Measurements from ENCODE around the gene MEOX2.

DNA sequence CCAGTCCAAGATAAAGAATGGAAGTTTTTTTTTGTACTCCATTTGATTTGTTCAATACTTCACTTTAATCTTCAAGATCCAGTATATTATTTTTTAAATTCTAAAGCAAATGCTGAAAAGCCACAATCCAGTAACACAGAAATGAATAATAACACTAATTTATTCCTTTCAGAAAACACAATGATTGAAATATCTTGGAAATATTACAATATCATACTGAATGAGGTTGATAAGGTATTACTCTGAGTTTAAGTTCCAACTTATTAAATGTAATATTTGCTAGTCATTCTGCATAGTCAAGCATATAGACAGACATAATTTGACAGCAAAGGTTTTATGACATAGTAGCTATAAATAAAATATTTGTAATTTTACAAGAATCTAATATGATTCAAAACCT is 4.4 kb downstream of the MEOX2 start:
- TF ChIP-seq, protein P1, sequence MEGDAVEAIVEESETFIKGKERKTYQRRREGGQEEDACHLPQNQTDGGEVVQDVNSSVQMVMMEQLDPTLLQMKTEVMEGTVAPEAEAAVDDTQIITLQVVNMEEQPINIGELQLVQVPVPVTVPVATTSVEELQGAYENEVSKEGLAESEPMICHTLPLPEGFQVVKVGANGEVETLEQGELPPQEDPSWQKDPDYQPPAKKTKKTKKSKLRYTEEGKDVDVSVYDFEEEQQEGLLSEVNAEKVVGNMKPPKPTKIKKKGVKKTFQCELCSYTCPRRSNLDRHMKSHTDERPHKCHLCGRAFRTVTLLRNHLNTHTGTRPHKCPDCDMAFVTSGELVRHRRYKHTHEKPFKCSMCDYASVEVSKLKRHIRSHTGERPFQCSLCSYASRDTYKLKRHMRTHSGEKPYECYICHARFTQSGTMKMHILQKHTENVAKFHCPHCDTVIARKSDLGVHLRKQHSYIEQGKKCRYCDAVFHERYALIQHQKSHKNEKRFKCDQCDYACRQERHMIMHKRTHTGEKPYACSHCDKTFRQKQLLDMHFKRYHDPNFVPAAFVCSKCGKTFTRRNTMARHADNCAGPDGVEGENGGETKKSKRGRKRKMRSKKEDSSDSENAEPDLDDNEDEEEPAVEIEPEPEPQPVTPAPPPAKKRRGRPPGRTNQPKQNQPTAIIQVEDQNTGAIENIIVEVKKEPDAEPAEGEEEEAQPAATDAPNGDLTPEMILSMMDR (IDR thresholded peaks at IDR 0.05 in 2 of 3, conservative IDR thresholded peaks at IDR 0.05 in 1 of 3; ENCODE audit: control insufficient read depth in 2 of 3, extremely low read depth in 1 of 3, insufficient read depth in 1 of 3, low read depth in 3 of 3, low read length in 3 of 3) = no peak
- TF ChIP-seq MXI1 (IDR thresholded peaks at IDR 0.05; ENCODE audit: low read depth, low read length) (no peak), TARDBP (IDR thresholded peaks at IDR 0.05; ENCODE audit: borderline replicate concordance) (no peak), USF2 (IDR thresholded peaks at IDR 0.05; ENCODE audit: borderline replicate concordance, low read depth, low read length) (no peak), ESRRA (IDR thresholded peaks at IDR 0.05; ENCODE audit: low read length) (no peak), MYC (IDR thresholded peaks at IDR 0.05; ENCODE audit: insufficient read depth, insufficient read length, insufficient replicate concordance, low read length, severe bottlenecking) (no peak), GABPA (IDR thresholded peaks at IDR 0.05; ENCODE audit: low read depth) (no peak)
- TF ChIP-seq, protein P2, sequence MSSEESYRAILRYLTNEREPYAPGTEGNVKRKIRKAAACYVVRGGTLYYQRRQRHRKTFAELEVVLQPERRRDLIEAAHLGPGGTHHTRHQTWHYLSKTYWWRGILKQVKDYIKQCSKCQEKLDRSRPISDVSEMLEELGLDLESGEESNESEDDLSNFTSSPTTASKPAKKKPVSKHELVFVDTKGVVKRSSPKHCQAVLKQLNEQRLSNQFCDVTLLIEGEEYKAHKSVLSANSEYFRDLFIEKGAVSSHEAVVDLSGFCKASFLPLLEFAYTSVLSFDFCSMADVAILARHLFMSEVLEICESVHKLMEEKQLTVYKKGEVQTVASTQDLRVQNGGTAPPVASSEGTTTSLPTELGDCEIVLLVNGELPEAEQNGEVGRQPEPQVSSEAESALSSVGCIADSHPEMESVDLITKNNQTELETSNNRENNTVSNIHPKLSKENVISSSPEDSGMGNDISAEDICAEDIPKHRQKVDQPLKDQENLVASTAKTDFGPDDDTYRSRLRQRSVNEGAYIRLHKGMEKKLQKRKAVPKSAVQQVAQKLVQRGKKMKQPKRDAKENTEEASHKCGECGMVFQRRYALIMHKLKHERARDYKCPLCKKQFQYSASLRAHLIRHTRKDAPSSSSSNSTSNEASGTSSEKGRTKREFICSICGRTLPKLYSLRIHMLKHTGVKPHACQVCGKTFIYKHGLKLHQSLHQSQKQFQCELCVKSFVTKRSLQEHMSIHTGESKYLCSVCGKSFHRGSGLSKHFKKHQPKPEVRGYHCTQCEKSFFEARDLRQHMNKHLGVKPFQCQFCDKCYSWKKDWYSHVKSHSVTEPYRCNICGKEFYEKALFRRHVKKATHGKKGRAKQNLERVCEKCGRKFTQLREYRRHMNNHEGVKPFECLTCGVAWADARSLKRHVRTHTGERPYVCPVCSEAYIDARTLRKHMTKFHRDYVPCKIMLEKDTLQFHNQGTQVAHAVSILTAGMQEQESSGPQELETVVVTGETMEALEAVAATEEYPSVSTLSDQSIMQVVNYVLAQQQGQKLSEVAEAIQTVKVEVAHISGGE (CRISPR knock-in tag; IDR thresholded peaks at IDR 0.05) = no peak

Measured in GM12878 (cell line).